HCT116 (cell line): ENCODE results near the gene SLC4A2. TPM values are rescaled to one million over a fixed set of nuclear protein-coding genes. Genes with fewer than 3 reads are reported as not detected.
A peak's percentile ranks its signal among the peaks of the same experiment; 100 is the strongest.

Source experiments
- ATAC-seq: fragments of 200-7000 bp; cut with Tn5 transposase; 2 replicates; pipeline ENCODE4 v1.9.1; 2020; ENCODE audit warnings: mild to moderate bottlenecking, moderate library complexity
- BruUV-seq: library from RNA; stranded (reverse); fragments of 400-500 nt; replicated peaks from 2 replicates; lab custom pipeline; 2021; lab: Mats Ljungman, UMichigan
- CTCF ChIA-PET: fragments of 300-600 bp; sonication (Branson Sonifier 250); formaldehyde crosslinking; loops from one replicate; lab custom pipeline; 2021; ENCODE audit warnings: antibody characterized with exemption; lab: Charles Lee
- POLR2A ChIA-PET: fragments of 300-600, 350-600 bp; sonication (Branson Sonifier 250); formaldehyde crosslinking; loops from one replicate; lab custom pipeline; 2021; ENCODE audit warnings: antibody characterized with exemption; lab: Charles Lee
- RAD21 ChIA-PET, 2 experiments: fragments of 300-600 bp; sonication (Branson Sonifier 250); formaldehyde crosslinking; loops; one replicate each; lab custom pipeline; 2023; ENCODE audit warnings: low total read pairs in 2 of 2; ENCODE audit not compliant: uncharacterized antibody in 2 of 2, unreplicated experiment in 2 of 2, low non-redundant PET in 1 of 2; lab: Charles Lee
- DNase-seq: peaks from one replicate; pipeline ENCODE4 v3.0.0-alpha.2; 2010; ENCODE audit warnings: low read depth, low spot score
- H2AFZ ChIP-seq: fragments of 200-600 bp; shearing (Covaris generic), sonication (generic); 2 replicates; pipeline ENCODE4 v1.6.1; 2017; ENCODE audit warnings: low read depth, mixed run types, mixed read lengths, antibody characterized with exemption, low read length; ENCODE audit not compliant: poor library complexity, severe bottlenecking
- H3K27ac ChIP-seq: 2 replicates; pipeline ENCODE4 v1.5.1; 2012; ENCODE audit warnings: low read depth, low read length
- H3K27me3 ChIP-seq: fragments of 200-600 bp; sonication (generic); 2 replicates; pipeline ENCODE4 v1.6.1; 2016; ENCODE audit warnings: mixed run types, low read length, mixed read lengths; ENCODE audit not compliant: insufficient read depth
- H3K36me3 ChIP-seq, 2 experiments: fragments of 200-500 bp in 1 of 2; fragments of 200-600 bp in 1 of 2; sonication (Bioruptor generic) in 1 of 2; sonication (generic) in 1 of 2; 2 replicates each; pipeline versions ENCODE4 v1.5.1 to v1.6.1; 2014 to 2016; ENCODE audit warnings: low read length in 2 of 2, inconsistent platforms in 1 of 2, mixed read lengths in 1 of 2, mixed run types in 1 of 2; ENCODE audit not compliant: insufficient read depth in 2 of 2, control insufficient read depth in 1 of 2
- H3K4me1 ChIP-seq, 2 experiments: fragments of 200-600 bp in 1 of 2; sonication (generic) in 1 of 2; 2 replicates each; pipeline versions ENCODE4 v1.5.1 to v1.6.1; 2012 to 2017; ENCODE audit warnings: low read length in 2 of 2, inconsistent platforms in 1 of 2, mild to moderate bottlenecking in 1 of 2, mixed read lengths in 1 of 2, mixed run types in 1 of 2, moderate library complexity in 1 of 2; ENCODE audit not compliant: insufficient read depth in 2 of 2, control insufficient read depth in 1 of 2
- H3K4me2 ChIP-seq: fragments of 200-600 bp; sonication (generic); 2 replicates; pipeline ENCODE4 v1.6.1; 2017; ENCODE audit warnings: mixed run types, low read length, mixed read lengths
- H3K4me3 ChIP-seq, 2 experiments: fragments of 200-600 bp in 1 of 2; sonication (generic) in 1 of 2; replicated peaks in 1 of 2; 2 replicates each; pipeline ENCODE4 v1.5.1; 2011 to 2016; ENCODE audit warnings: low read length in 2 of 2, control low read depth in 1 of 2, low read depth in 1 of 2, mild to moderate bottlenecking in 1 of 2, mixed read lengths in 1 of 2, mixed run types in 1 of 2
- H3K79me2 ChIP-seq: fragments of 200-600 bp; sonication (generic); 2 replicates; pipeline ENCODE4 v1.6.1; 2017; ENCODE audit warnings: mild to moderate bottlenecking, mixed run types, low read length, moderate library complexity, mixed read lengths; ENCODE audit not compliant: insufficient read depth
- H3K9ac ChIP-seq: fragments of 200-600 bp; sonication (generic); 2 replicates; pipeline ENCODE4 v1.6.1; 2016; ENCODE audit warnings: low read length, mixed read lengths
- H3K9me2 ChIP-seq: fragments of 200-600 bp; sonication (generic), shearing (Covaris generic); 2 replicates; pipeline ENCODE4 v1.6.1; 2017; ENCODE audit warnings: mixed run types, mild to moderate bottlenecking, moderate library complexity; ENCODE audit not compliant: insufficient read depth
- H3K9me3 ChIP-seq, 2 experiments: fragments of 200-500 bp in 1 of 2; fragments of 200-600 bp in 1 of 2; sonication (Bioruptor generic) in 1 of 2; sonication (generic) in 1 of 2; 2 replicates each; pipeline ENCODE4 v1.6.1; 2014 to 2017; ENCODE audit warnings: low read length in 2 of 2, mixed read lengths in 2 of 2, inconsistent platforms in 1 of 2, low read depth in 1 of 2, mild to moderate bottlenecking in 1 of 2, mixed run types in 1 of 2, moderate library complexity in 1 of 2; ENCODE audit not compliant: control insufficient read depth in 1 of 2, insufficient read depth in 1 of 2
- H4K20me1 ChIP-seq: fragments of 200-600 bp; sonication (generic), shearing (Covaris generic); 2 replicates; pipeline ENCODE4 v1.6.1; 2017; ENCODE audit warnings: mixed run types, mild to moderate bottlenecking, moderate library complexity; ENCODE audit not compliant: insufficient read depth
- ELF1 ChIP-seq: IDR thresholded peaks from 2 replicates; pipeline ENCODE4 v1.6.1; 2012; ENCODE audit warnings: low read depth, borderline replicate concordance
- EZH2 ChIP-seq: fragments of 200-600 bp; sonication (generic); IDR thresholded peaks from 2 replicates; pipeline ENCODE4 v1.6.1; 2017; ENCODE audit warnings: antibody characterized with exemption, mixed run types
- EZH2phosphoT487 ChIP-seq: fragments of 200-600 bp; IDR thresholded peaks from 2 replicates; pipeline ENCODE4 v1.6.1; 2018; ENCODE audit warnings: antibody characterized with exemption, borderline replicate concordance
- JUND ChIP-seq: IDR thresholded peaks from 2 replicates; pipeline ENCODE4 v1.6.1; 2012
- RAD21 ChIP-seq: IDR thresholded peaks from 2 replicates; pipeline ENCODE4 v1.6.1; 2012; ENCODE audit warnings: low read depth, mild to moderate bottlenecking
- SRF ChIP-seq: IDR thresholded peaks from 2 replicates; pipeline ENCODE4 v1.6.1; 2012; ENCODE audit warnings: low read depth
- ZFX ChIP-seq: fragments of 450-650 bp; IDR thresholded peaks from 2 replicates; pipeline ENCODE4 v1.6.1; 2017
- intact Hi-C: fragments of 100-400 bp; cut with micrococcal nuclease; formaldehyde crosslinking; loops from 2 replicates; pipeline ENCODE4 v1.10.0; 2022
- total RNA-seq: library from RNA; stranded (reverse); gene quantifications from one replicate; pipeline ENCODE4 v1.2.1, GENCODE V29; 2021; ENCODE audit not compliant: unreplicated experiment
- TF ChIP-seq, protein P1 (sequence below): IDR thresholded peaks from 2 replicates; pipeline ENCODE4 v1.6.1; 2011; ENCODE audit warnings: mild to moderate bottlenecking, low read length, moderate library complexity; ENCODE audit not compliant: insufficient replicate concordance; ENCODE audit errors: extremely low read depth
- TF ChIP-seq, protein P2 (sequence below), 3 experiments: fragments of 200-600 bp in 1 of 3; sonication (generic) in 1 of 3; IDR thresholded peaks in 2 of 3; conservative IDR thresholded peaks in 1 of 3; 2 replicates each; pipeline ENCODE4 v1.5.1; 2012 to 2017; ENCODE audit warnings: low read depth in 2 of 3, low read length in 2 of 3, antibody characterized with exemption in 1 of 3, borderline replicate concordance in 1 of 3, control low read depth in 1 of 3, mild to moderate bottlenecking in 1 of 3, mixed read lengths in 1 of 3, mixed run types in 1 of 3, moderate library complexity in 1 of 3; ENCODE audit not compliant: insufficient read depth in 1 of 3

SLC4A2 gene
- total RNA-seq, 1 experiment from 2014 or later = 240 TPM

DNA sequence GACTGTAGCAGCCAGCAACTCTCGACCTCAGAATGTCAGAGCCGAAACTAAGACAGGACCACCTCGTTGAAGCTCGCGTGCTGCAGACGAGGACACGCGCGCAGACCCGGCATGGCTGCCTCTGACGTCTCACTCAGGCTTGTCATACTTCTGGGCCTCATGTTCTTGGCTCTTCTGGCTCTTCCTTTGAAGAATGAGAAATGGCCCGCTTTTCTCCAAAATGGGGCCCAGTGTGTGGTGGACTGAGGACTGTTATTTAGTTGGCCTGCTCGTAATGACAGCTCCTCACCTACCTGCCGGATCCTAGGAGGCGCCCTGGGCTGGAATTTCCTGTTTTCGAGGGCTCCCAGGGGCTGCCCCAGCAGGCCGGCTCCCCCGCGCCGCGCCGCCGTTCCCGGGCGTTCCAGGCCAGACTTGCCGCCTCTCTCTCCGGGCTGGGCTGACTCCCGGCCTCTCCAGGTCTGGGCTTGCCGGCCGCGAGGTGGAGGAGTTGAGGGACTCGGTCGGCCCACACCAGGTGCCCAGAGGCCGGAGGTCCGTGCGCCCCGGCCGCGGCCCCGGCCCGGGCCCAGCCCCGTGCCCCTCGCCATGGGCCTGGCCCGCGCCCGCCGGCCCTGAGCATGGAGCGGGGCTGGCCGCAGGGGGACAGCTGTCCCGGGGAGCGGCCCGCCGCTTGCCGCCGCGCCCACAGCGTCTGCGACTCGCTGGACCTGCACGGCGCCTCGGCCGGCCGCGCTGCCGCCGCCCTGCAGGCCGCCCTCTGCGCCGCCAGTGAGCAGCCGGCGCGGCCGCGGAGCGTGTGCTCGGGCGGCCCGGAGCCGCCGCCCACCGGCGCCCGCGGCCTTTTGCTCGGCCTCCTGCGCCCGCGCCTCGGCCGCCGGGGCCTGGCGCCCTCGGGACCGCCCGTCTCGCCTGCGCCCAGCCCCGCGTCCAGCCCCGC is 55.0 kb downstream of the SLC4A2 start:
- BruUV-seq = no TSS peak
- Histone ChIP-seq H3K27me3 (no peaks in the 10 kb centered on the region), H3K79me2 (peaks cover 79% of the 10 kb centered on the region), H3K9ac (peak overlapping the region; percentile 58), H3K9me3 (no peaks in the 10 kb centered on the region), H3K36me3 (peaks cover 4 to 13% of the 10 kb centered on the region in 2 experiments; a peak in 3 of 4 replicates), H3K27ac (peak overlapping the region; percentile 82), H3K9me2 (no peaks in the 10 kb centered on the region), H4K20me1 (no peaks in the 10 kb centered on the region; the same call in 1 of the 2 replicates), H3K4me3 (peak overlapping the region; percentile 42 to 53), H2AFZ (no peak overlapping the region), H3K4me1 (peaks cover 33 to 66% of the 10 kb centered on the region in 2 experiments), H3K4me2 (peak overlapping the region; percentile 88)
- CTCF ChIA-PET = interaction anchor here (1.0 to 4.3 kb wide), 4 partner anchors 9 to 216 kb away, joined by 3 to 18 read pairs (median 4); partner anchors contain the start of gene ABCB8
- TF ChIP-seq, protein P1, sequence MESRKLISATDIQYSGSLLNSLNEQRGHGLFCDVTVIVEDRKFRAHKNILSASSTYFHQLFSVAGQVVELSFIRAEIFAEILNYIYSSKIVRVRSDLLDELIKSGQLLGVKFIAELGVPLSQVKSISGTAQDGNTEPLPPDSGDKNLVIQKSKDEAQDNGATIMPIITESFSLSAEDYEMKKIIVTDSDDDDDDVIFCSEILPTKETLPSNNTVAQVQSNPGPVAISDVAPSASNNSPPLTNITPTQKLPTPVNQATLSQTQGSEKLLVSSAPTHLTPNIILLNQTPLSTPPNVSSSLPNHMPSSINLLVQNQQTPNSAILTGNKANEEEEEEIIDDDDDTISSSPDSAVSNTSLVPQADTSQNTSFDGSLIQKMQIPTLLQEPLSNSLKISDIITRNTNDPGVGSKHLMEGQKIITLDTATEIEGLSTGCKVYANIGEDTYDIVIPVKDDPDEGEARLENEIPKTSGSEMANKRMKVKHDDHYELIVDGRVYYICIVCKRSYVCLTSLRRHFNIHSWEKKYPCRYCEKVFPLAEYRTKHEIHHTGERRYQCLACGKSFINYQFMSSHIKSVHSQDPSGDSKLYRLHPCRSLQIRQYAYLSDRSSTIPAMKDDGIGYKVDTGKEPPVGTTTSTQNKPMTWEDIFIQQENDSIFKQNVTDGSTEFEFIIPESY = no peak
- TF ChIP-seq SRF = no peak
- no peak for TF ChIP-seq EZH2phosphoT487
- TF ChIP-seq ELF1 = no peak
- no peak for TF ChIP-seq EZH2
- TF ChIP-seq JUND = no peak
- TF ChIP-seq, protein P2, sequence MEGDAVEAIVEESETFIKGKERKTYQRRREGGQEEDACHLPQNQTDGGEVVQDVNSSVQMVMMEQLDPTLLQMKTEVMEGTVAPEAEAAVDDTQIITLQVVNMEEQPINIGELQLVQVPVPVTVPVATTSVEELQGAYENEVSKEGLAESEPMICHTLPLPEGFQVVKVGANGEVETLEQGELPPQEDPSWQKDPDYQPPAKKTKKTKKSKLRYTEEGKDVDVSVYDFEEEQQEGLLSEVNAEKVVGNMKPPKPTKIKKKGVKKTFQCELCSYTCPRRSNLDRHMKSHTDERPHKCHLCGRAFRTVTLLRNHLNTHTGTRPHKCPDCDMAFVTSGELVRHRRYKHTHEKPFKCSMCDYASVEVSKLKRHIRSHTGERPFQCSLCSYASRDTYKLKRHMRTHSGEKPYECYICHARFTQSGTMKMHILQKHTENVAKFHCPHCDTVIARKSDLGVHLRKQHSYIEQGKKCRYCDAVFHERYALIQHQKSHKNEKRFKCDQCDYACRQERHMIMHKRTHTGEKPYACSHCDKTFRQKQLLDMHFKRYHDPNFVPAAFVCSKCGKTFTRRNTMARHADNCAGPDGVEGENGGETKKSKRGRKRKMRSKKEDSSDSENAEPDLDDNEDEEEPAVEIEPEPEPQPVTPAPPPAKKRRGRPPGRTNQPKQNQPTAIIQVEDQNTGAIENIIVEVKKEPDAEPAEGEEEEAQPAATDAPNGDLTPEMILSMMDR (IDR thresholded peaks at IDR 0.05 in 2 of 3, conservative IDR thresholded peaks at IDR 0.05 in 1 of 3; ENCODE audit: borderline replicate concordance in 1 of 3, insufficient read depth in 1 of 3, low read depth in 2 of 3, low read length in 2 of 3) = no peak
- no peak for TF ChIP-seq ZFX
- no peak for TF ChIP-seq RAD21
- intact Hi-C loops = loop anchor here (5.0 kb wide), 2 partner anchors 87 to 337 kb away; partner anchors contain the start of gene ABCB8
- POLR2A ChIA-PET = interaction anchor here (1.1 kb wide), 1 partner anchor 34 kb away, joined by 3 read pairs; the partner anchor contains the start of gene FASTK
- DNase-seq (no peak), ATAC-seq (peak; percentile 7)
- RAD21 ChIA-PET = interaction anchor here in 1 of 2 experiments (0.7 kb wide), 1 partner anchor 135 kb away, joined by 3 read pairs; no protein-coding TSS in a partner anchor
